GM18507 (cell line): Measurements from ENCODE around the gene TLNRD1.

ENCODE experiments used
- DNase-seq: peaks from one replicate; pipeline ENCODE4 v3.0.0; 2011; ENCODE audit warnings: low read depth; ENCODE audit not compliant: insufficient read length; ENCODE audit errors: extremely low spot score
- FAIRE-seq: peaks from 2 replicates; lab custom pipeline; 2011; peaks lifted over from hg19 to GRCh38; lab: Jason Lieb, UNC

The TLNRD1 gene

GRCh38 chr15:81023483-81024264 lies 23.0 kb downstream of the TLNRD1 start:
- FAIRE-seq (peak; percentile 97), DNase-seq (peak; percentile 70)

GRCh38 chr15:81024265-81024872 lies 23.6 kb downstream of the TLNRD1 start:
- DNase-seq, result no peak
- no peak for FAIRE-seq

- DNase-seq, result no peak
- no peak for FAIRE-seq
These were observed 24.2 kb downstream of the TLNRD1 start for GRCh38 chr15:81024936-81025335.

GRCh38 chr15:81025721-81026370 lies 25.1 kb downstream of the TLNRD1 start:
- no peak for FAIRE-seq

GRCh38 chr15:81026836-81027599 lies 26.3 kb downstream of the TLNRD1 start:
- no peak for FAIRE-seq
- no peak for DNase-seq

More at GRCh38 chr15:81025721-81026370, 25.1 kb downstream of the TLNRD1 start:
- DNase-seq, result no peak

GRCh38 chr15:81029414-81030300 lies 28.9 kb downstream of the TLNRD1 start:
- no peak for DNase-seq
- no peak for FAIRE-seq

- FAIRE-seq (no peak), DNase-seq (no peak)
These were observed 29.6 kb downstream of the TLNRD1 start for GRCh38 chr15:81030301-81030750.

GRCh38 chr15:81031203-81031602 lies 30.5 kb downstream of the TLNRD1 start:
- DNase-seq (no peak), FAIRE-seq (no peak)

GRCh38 chr15:81032355-81032754 lies 31.6 kb downstream of the TLNRD1 start:
- no peak for FAIRE-seq
- DNase-seq, result no peak

GRCh38 chr15:81032818-81033217 lies 32.1 kb downstream of the TLNRD1 start:
- DNase-seq (no peak), FAIRE-seq (no peak)

- DNase-seq, result no peak
- no peak for FAIRE-seq
These were observed 32.8 kb downstream of the TLNRD1 start for GRCh38 chr15:81033508-81033907.

GRCh38 chr15:81037952-81038743 lies 37.4 kb downstream of the TLNRD1 start:
- FAIRE-seq (no peak), DNase-seq (no peak)

GRCh38 chr15:81038975-81039607 lies 38.4 kb downstream of the TLNRD1 start:
- FAIRE-seq, result peak; percentile 62

GRCh38 chr15:81040757-81041156 lies 40.0 kb downstream of the TLNRD1 start:
- DNase-seq (no peak), FAIRE-seq (no peak)

More at GRCh38 chr15:81038975-81039607, 38.4 kb downstream of the TLNRD1 start:
- DNase-seq, result no peak

GRCh38 chr15:81043281-81043934 lies 42.7 kb downstream of the TLNRD1 start:
- DNase-seq (no peak), FAIRE-seq (no peak)

- no peak for FAIRE-seq
- DNase-seq, result no peak
These were observed 43.3 kb downstream of the TLNRD1 start for GRCh38 chr15:81043935-81044575.

- DNase-seq (no peak), FAIRE-seq (no peak)
These were observed 45.6 kb downstream of the TLNRD1 start for GRCh38 chr15:81046290-81046689.
